Skeletal muscle tissue (tissue), 4 donors: ENCODE results near the gene FKBP7. TPM values are rescaled to one million over a fixed set of nuclear protein-coding genes. Genes with fewer than 3 reads are reported as not detected.
"Not testable (repeated sequence)": the region's sequence is repeated elsewhere in the genome, so short reads cannot be mapped to it uniquely, and the experiment has no call there.

Experiments used
- H3K27ac ChIP-seq: one replicate; pipeline ENCODE4 v1.7.0; 2013; ENCODE audit warnings: mild to moderate bottlenecking, low read depth, low read length, inconsistent platforms
- H3K27me3 ChIP-seq, 3 donors: one replicate each; pipeline ENCODE4 v1.7.0; 2013; ENCODE audit warnings: low read length in 3 of 3; ENCODE audit not compliant: control insufficient read depth in 3 of 3, insufficient read depth in 3 of 3
- H3K36me3 ChIP-seq, 3 donors: one replicate each; pipeline ENCODE4 v1.7.0; 2013; ENCODE audit warnings: low read length in 3 of 3; ENCODE audit not compliant: control insufficient read depth in 3 of 3, insufficient read depth in 3 of 3
- H3K4me1 ChIP-seq, 3 donors: one replicate each; pipeline ENCODE4 v1.7.0; 2013; ENCODE audit warnings: low read length in 3 of 3, mild to moderate bottlenecking in 3 of 3; ENCODE audit not compliant: control insufficient read depth in 3 of 3, insufficient read depth in 3 of 3
- H3K4me3 ChIP-seq, 3 donors: one replicate each; pipeline ENCODE4 v1.7.0; 2013; ENCODE audit warnings: low read length in 3 of 3
- H3K9ac ChIP-seq, 3 donors: one replicate each; pipeline ENCODE4 v1.7.0; 2013; ENCODE audit warnings: low read length in 3 of 3, mild to moderate bottlenecking in 3 of 3, moderate library complexity in 2 of 3, low read depth in 1 of 3
- H3K9me3 ChIP-seq, 3 donors: one replicate each; pipeline ENCODE4 v1.7.0; 2013; ENCODE audit warnings: low read length in 3 of 3; ENCODE audit not compliant: control insufficient read depth in 3 of 3
- total RNA-seq: library from RNA; depleted of rRNA; stranded (reverse); fragments of >200 nt; gene quantifications from one replicate; pipeline ENCODE4 v1.2.3, GENCODE V29; 2014
- donor health status: Osteomylitis.

FKBP7 gene
- total RNA-seq, 1 donor from 2014 or later = 35.0 TPM

DNA sequence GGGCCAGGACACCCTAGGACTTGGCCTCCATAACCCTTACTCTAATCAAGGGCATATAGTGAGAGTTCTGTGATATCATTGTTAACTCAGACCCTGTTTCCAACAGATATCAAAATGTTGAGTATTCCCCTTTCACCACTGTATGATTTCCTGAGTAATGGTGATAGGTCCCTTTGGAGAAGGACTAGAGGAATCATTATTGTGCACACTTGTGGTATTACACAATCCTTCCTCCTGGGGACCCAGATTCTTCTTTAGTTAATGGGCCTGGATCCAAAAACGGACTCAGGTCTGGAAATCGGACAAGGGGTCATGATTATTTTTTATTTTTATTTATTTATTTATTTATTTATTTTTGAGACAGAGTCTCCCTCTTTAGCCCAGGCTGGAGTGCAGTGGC, 50.9 kb downstream of the FKBP7 start:
- Histone ChIP-seq H3K4me3 (no peak overlapping the region), H3K9ac (no peak overlapping the region), H3K36me3 (peaks cover 12 to 43% (median 33%) of the 10 kb centered on the region in 3 donors), H3K27me3 (no peaks in the 10 kb centered on the region), H3K27ac (no peak overlapping the region), H3K4me1 (no peaks in the 10 kb centered on the region), H3K9me3 (no peaks in the 10 kb centered on the region)

GRCh38 chr2:178426388-178426787, 52.0 kb downstream of the FKBP7 start:
- H3K4me1 ChIP-seq = no peaks in the 10 kb centered on the region
- H3K27ac ChIP-seq = no peak overlapping the region
- no peaks in the 10 kb centered on the region for H3K27me3 ChIP-seq
- H3K9ac ChIP-seq = no peak overlapping the region
- H3K9me3 ChIP-seq = no peaks in the 10 kb centered on the region
- no peak overlapping the region for H3K4me3 ChIP-seq
- H3K36me3 ChIP-seq = peaks cover 6 to 33% (median 22%) of the 10 kb centered on the region in 3 donors

- Histone ChIP-seq H3K9ac (no peak overlapping the region), H3K9me3 (no peaks in the 10 kb centered on the region), H3K4me3 (no peak overlapping the region), H3K4me1 (no peaks in the 10 kb centered on the region), H3K27ac (no peak overlapping the region), H3K27me3 (no peaks in the 10 kb centered on the region), H3K36me3 (peaks cover 3 to 24% (median 17%) of the 10 kb centered on the region in 3 donors)
Observed at GRCh38 chr2:178425255-178425827, 53.1 kb downstream of the FKBP7 start.

GRCh38 chr2:178423746-178424145, 54.7 kb downstream of the FKBP7 start:
- H3K27me3 ChIP-seq, H3K9ac ChIP-seq, H3K4me3 ChIP-seq, H3K4me1 ChIP-seq, H3K9me3 ChIP-seq, H3K27ac ChIP-seq: not testable (repeated sequence)
- H3K36me3 ChIP-seq = peaks cover 3 to 10% (median 7%) of the 10 kb centered on the region in 3 donors

- no peaks in the 10 kb centered on the region for H3K27me3 ChIP-seq
- no peak overlapping the region for H3K9ac ChIP-seq
- no peaks in the 10 kb centered on the region for H3K9me3 ChIP-seq
- peaks cover 0 to 7% (median 3%) of the 10 kb centered on the region in 3 donors for H3K36me3 ChIP-seq
- no peak overlapping the region for H3K27ac ChIP-seq
- no peaks in the 10 kb centered on the region for H3K4me1 ChIP-seq
- no peak overlapping the region for H3K4me3 ChIP-seq
Observed at GRCh38 chr2:178422097-178422496, 56.3 kb downstream of the FKBP7 start.

DNA sequence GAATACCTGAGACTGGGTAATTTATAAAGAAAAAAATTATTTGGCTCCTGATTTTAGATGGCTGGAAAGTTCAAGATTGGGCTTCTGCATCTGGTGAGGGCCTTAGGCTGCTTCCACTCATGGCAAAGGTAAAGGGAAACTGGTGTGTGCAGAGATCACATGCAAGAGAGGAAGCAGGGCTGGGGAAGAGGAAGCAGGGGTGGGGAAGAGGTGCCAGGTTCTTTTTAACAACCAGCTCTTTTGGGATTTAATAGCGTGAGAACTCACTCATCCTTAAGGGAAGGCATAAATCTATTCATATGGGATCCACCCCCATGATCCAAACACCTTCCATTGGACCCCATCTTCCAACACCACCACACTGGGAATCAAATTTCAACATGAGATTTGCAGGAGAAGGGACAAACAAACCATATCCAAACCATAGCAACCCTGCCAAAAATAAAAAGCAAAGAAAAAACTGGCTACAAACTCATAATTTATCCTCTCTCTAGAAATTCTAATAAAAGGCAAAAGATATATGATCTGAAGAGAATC, 57.9 kb downstream of the FKBP7 start:
- Histone ChIP-seq H3K4me3 (no peak overlapping the region), H3K27me3 (no peaks in the 10 kb centered on the region), H3K36me3 (no peaks in the 10 kb centered on the region), H3K27ac (no peak overlapping the region), H3K9me3 (no peaks in the 10 kb centered on the region), H3K4me1 (no peaks in the 10 kb centered on the region), H3K9ac (no peak overlapping the region)

- no peaks in the 10 kb centered on the region for H3K9me3 ChIP-seq
- no peaks in the 10 kb centered on the region for H3K27me3 ChIP-seq
- H3K4me1 ChIP-seq = peaks cover 3 to 6% (median 4%) of the 10 kb centered on the region in 3 donors
- H3K4me3 ChIP-seq = no peak overlapping the region
- no peaks in the 10 kb centered on the region for H3K36me3 ChIP-seq
- H3K27ac ChIP-seq = no peak overlapping the region
- no peak overlapping the region for H3K9ac ChIP-seq
Observed at GRCh38 chr2:178419123-178419522, 59.3 kb downstream of the FKBP7 start.

DNA sequence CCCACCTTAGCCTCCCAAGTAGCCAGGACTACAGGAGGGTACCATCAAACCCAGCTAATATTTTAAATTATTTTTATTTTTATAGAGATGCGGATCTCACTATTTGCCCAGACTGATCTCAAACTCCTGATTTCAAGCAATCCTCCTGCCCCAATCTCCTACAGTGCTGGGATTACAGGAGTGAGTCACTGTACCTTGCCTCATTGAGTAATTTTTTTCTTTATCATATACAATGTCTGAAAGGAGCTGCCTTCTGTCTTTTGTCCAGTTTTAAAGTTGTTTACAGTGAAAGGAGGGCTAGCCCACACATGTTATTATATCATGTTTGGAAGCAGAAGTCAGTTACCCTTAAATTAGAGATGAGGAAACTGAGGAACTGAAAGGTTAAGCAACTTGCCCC, 60.0 kb downstream of the FKBP7 start:
- no peak overlapping the region for H3K27ac ChIP-seq
- H3K9ac ChIP-seq = no peak overlapping the region
- no peaks in the 10 kb centered on the region for H3K36me3 ChIP-seq
- H3K27me3 ChIP-seq = no peaks in the 10 kb centered on the region
- H3K4me3 ChIP-seq = no peak overlapping the region
- H3K9me3 ChIP-seq = no peaks in the 10 kb centered on the region
- H3K4me1 ChIP-seq = peaks cover 3 to 6% (median 4%) of the 10 kb centered on the region in 3 donors

DNA sequence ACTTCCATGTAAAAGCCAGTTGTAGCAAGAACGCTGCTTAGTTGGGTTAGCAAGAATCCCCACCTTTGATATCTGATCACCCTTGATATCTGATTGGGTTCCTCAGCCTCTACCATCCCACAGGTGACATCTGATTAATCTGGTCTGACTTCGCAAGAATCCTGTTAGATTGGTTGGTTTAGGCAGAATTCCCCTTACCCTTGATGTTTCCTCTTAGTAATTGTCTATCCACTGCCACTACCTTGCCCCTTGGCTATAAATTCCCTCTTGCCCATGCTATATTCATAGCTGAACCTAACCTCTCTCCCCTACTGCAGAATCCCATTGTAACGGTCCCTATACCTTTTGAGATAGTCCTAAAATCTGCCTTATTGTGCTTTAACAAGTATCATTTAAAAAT, 60.5 kb downstream of the FKBP7 start:
- Histone ChIP-seq H3K9me3 (no peaks in the 10 kb centered on the region), H3K27ac (no peak overlapping the region), H3K27me3 (no peaks in the 10 kb centered on the region), H3K36me3 (no peaks in the 10 kb centered on the region), H3K4me1 (peaks cover 3 to 6% (median 4%) of the 10 kb centered on the region in 3 donors), H3K9ac (no peak overlapping the region), H3K4me3 (no peak overlapping the region)

DNA sequence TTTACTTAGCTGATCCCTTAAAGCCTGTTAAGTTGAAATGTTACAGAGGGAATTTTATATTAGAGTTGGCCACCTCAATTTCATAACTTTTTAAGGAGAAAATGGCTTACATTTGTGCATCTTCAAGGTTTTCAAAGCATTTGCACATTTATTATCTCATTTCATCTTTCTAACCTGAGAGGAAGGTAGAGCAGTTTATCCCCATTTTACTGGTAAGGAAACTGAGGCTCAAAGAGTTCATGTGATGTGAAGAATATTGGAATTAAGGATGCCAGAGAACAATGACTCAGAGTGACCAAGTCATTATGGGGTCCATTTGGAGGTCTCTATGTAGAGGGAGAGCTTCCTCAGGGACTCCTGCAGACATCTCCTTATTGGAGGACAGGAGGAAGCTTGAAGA, 62.4 kb downstream of the FKBP7 start:
- no peaks in the 10 kb centered on the region for H3K9me3 ChIP-seq
- H3K27me3 ChIP-seq = no peaks in the 10 kb centered on the region
- no peak overlapping the region for H3K4me3 ChIP-seq
- no peak overlapping the region for H3K9ac ChIP-seq
- no peaks in the 10 kb centered on the region for H3K36me3 ChIP-seq
- no peak overlapping the region for H3K27ac ChIP-seq
- H3K4me1 ChIP-seq = peaks cover 3 to 6% (median 4%) of the 10 kb centered on the region in 3 donors
